ENCODE results near the gene SCN11A.

DNA sequence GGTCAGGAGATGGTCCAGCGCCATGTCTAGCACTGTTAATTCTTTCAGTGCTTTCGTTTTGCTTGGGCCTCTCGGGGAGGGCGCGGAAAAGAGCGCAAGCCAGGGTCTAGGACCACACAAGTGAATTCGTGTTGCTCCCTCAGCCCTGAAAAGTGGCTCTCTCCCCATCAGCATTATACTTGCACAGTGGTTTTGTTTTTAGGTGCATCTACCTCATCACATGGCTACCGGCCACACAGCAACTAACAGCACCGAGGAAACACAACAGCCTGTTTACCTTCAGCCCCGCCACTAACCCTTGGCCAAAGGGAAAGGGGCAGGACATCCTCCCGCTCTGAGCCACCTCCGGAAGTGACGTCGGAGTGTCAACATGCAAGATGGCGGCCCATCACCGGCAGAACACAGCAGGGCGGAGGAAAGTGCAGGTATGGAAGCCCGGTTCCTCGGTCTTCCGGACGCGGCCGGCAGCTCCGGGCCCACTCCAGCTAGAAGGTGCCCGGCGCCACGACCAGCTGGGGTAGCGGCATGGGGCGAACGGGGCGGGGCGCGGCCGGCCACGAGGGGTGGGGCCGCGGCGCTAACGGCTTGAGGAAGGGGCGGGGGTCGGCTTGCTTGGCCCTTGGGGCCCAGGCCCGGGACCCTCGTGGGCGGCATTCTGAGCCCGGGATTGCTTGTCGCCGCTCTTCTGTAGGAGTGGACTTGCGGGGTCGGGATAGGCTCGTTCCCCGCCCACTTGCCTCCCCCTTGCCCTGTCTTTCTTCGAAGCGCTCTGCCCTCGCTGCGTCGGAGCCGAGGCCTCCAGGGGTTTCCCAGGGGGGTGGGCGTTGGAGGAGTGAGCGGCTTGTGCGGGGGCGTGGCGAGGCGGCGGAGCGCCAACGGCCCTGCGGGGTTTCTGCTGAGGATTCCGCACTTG is at the start of gene SCN11A, which contains the start of gene WDR48:
- TF ChIP-seq EZH2 (IDR thresholded peaks at IDR 0.05; ENCODE audit: borderline replicate concordance, insufficient read depth, low read length, poor library complexity, severe bottlenecking) (no peak), RAD21 (conservative IDR thresholded peaks at IDR 0.05) (no peak), EP300 (conservative IDR thresholded peaks at IDR 0.05; ENCODE audit: poor library complexity, severe bottlenecking) (peak; percentile 79), POLR2AphosphoS5 (IDR thresholded peaks at IDR 0.05) (peak; percentile 99), SMC3 (conservative IDR thresholded peaks at IDR 0.05; ENCODE audit: poor library complexity) (peak; percentile 24)
- TF ChIP-seq, protein P1, sequence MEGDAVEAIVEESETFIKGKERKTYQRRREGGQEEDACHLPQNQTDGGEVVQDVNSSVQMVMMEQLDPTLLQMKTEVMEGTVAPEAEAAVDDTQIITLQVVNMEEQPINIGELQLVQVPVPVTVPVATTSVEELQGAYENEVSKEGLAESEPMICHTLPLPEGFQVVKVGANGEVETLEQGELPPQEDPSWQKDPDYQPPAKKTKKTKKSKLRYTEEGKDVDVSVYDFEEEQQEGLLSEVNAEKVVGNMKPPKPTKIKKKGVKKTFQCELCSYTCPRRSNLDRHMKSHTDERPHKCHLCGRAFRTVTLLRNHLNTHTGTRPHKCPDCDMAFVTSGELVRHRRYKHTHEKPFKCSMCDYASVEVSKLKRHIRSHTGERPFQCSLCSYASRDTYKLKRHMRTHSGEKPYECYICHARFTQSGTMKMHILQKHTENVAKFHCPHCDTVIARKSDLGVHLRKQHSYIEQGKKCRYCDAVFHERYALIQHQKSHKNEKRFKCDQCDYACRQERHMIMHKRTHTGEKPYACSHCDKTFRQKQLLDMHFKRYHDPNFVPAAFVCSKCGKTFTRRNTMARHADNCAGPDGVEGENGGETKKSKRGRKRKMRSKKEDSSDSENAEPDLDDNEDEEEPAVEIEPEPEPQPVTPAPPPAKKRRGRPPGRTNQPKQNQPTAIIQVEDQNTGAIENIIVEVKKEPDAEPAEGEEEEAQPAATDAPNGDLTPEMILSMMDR (IDR thresholded peaks at IDR 0.05; ENCODE audit: poor library complexity, severe bottlenecking): no peak
- TF ChIP-seq, protein P2, sequence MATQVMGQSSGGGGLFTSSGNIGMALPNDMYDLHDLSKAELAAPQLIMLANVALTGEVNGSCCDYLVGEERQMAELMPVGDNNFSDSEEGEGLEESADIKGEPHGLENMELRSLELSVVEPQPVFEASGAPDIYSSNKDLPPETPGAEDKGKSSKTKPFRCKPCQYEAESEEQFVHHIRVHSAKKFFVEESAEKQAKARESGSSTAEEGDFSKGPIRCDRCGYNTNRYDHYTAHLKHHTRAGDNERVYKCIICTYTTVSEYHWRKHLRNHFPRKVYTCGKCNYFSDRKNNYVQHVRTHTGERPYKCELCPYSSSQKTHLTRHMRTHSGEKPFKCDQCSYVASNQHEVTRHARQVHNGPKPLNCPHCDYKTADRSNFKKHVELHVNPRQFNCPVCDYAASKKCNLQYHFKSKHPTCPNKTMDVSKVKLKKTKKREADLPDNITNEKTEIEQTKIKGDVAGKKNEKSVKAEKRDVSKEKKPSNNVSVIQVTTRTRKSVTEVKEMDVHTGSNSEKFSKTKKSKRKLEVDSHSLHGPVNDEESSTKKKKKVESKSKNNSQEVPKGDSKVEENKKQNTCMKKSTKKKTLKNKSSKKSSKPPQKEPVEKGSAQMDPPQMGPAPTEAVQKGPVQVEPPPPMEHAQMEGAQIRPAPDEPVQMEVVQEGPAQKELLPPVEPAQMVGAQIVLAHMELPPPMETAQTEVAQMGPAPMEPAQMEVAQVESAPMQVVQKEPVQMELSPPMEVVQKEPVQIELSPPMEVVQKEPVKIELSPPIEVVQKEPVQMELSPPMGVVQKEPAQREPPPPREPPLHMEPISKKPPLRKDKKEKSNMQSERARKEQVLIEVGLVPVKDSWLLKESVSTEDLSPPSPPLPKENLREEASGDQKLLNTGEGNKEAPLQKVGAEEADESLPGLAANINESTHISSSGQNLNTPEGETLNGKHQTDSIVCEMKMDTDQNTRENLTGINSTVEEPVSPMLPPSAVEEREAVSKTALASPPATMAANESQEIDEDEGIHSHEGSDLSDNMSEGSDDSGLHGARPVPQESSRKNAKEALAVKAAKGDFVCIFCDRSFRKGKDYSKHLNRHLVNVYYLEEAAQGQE (IDR thresholded peaks at IDR 0.05; ENCODE audit: borderline replicate concordance): peak; percentile 81

Measured in neural cell (in vitro differentiated cells).